T-helper 2 cell treated with Interferon-gamma antibody and Interleukin-4, amounts not matched to agents 5 μg/mL and 100 μg/mL, for 36 hours (primary cell): ENCODE results near the gene CFAP46.
"Not testable (repeated sequence)": the region's sequence is repeated elsewhere in the genome, so short reads cannot be mapped to it uniquely, and the experiment has no call there.

Experiments
- DNase-seq: peaks from one replicate; pipeline ENCODE4 v3.0.0; 2021; ENCODE audit warnings: low spot score
- H3K27ac Mint-ChIP-seq: one replicate; pipeline ENCODE4 v1.8.0; 2021; ENCODE audit warnings: mild to moderate bottlenecking, mixed read lengths
- H3K27me3 Mint-ChIP-seq: one replicate; pipeline ENCODE4 v1.8.0; 2021; ENCODE audit warnings: low read depth, mixed read lengths
- H3K36me3 Mint-ChIP-seq: one replicate; pipeline ENCODE4 v1.8.0; 2021; ENCODE audit warnings: low read depth, mixed read lengths
- H3K4me1 Mint-ChIP-seq: one replicate; pipeline ENCODE4 v1.8.0; 2021; ENCODE audit warnings: low read depth, mixed read lengths
- H3K4me3 Mint-ChIP-seq: one replicate; pipeline ENCODE4 v1.8.0; 2022; ENCODE audit warnings: mild to moderate bottlenecking, moderate library complexity, mixed read lengths
- H3K9me3 Mint-ChIP-seq: one replicate; pipeline ENCODE4 v1.8.0; 2021; ENCODE audit warnings: mixed read lengths

Gene CFAP46

GRCh38 chr10:132973903-132974241 lies 31.5 kb upstream of the CFAP46 start:
- H3K27ac Mint-ChIP-seq = no peak overlapping the region
- H3K4me3 Mint-ChIP-seq = no peak overlapping the region
- no peaks in the 10 kb centered on the region for H3K9me3 Mint-ChIP-seq
- H3K27me3 Mint-ChIP-seq = peaks cover 8% of the 10 kb centered on the region
- H3K36me3 Mint-ChIP-seq = no peaks in the 10 kb centered on the region
- no peaks in the 10 kb centered on the region for H3K4me1 Mint-ChIP-seq
- no peak for DNase-seq

DNA sequence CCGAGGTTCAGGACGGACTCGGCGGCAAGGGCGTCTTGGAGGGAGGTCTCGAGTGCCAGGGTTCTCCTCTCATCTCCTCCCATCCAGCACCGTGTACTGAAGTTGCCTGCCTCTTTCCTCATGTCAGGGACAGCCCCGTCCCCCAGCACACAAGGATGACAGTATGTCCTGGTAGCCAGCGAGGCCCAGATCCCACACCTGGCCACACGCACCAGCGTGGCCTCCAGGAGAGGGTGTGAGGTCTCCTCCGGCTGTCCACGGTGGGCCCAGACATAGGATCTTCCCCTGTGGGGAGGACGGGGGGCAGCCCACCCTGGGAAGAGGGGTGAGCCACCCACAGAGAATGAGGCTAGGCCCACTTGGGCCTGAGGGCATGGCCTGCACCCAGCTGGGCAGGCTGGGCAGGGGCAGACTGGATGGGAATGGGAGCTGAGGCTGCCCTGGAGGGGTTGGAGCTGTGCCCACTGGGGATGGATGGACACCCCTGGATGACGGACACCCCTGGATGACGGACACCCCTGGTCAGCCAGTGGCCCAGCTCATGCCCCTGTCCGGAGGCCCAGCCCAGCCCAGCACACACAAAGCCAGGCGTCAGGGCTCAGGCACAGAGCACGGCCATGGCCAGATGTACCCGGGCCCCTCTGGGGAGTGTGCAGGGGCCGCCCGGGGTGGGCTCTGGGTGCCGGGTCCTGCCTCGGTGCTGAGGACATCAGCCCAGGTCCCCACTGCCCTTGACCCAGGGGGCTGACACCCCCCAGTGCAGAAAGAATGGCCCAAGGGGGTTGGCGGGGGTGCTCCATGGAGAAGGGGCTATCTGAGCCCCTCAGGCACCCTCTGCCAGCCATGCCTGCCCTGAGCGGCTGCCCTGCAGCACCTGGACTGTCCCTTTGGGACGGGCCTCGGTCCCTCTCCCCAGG lies 30.9 kb upstream of the CFAP46 start:
- no peaks in the 10 kb centered on the region for H3K9me3 Mint-ChIP-seq
- DNase-seq = no peak
- no peak overlapping the region for H3K27ac Mint-ChIP-seq
- peaks cover 12% of the 10 kb centered on the region for H3K27me3 Mint-ChIP-seq
- no peak overlapping the region for H3K4me3 Mint-ChIP-seq
- no peaks in the 10 kb centered on the region for H3K4me1 Mint-ChIP-seq
- H3K36me3 Mint-ChIP-seq = no peaks in the 10 kb centered on the region

- DNase-seq = no peak
- no peak overlapping the region for H3K27ac Mint-ChIP-seq
- H3K36me3 Mint-ChIP-seq = no peaks in the 10 kb centered on the region
- H3K4me1 Mint-ChIP-seq = no peaks in the 10 kb centered on the region
- no peak overlapping the region for H3K4me3 Mint-ChIP-seq
- H3K9me3 Mint-ChIP-seq = no peaks in the 10 kb centered on the region
- H3K27me3 Mint-ChIP-seq = peaks cover 15% of the 10 kb centered on the region
Observed at GRCh38 chr10:132972149-132972985, 30.0 kb upstream of the CFAP46 start.

GRCh38 chr10:132971448-132972148 lies 29.2 kb upstream of the CFAP46 start:
- no peak overlapping the region for H3K27ac Mint-ChIP-seq
- DNase-seq = no peak
- H3K36me3 Mint-ChIP-seq = no peaks in the 10 kb centered on the region
- H3K4me3 Mint-ChIP-seq = no peak overlapping the region
- no peaks in the 10 kb centered on the region for H3K4me1 Mint-ChIP-seq
- H3K9me3 Mint-ChIP-seq = no peaks in the 10 kb centered on the region
- H3K27me3 Mint-ChIP-seq = peaks cover 15% of the 10 kb centered on the region

DNA sequence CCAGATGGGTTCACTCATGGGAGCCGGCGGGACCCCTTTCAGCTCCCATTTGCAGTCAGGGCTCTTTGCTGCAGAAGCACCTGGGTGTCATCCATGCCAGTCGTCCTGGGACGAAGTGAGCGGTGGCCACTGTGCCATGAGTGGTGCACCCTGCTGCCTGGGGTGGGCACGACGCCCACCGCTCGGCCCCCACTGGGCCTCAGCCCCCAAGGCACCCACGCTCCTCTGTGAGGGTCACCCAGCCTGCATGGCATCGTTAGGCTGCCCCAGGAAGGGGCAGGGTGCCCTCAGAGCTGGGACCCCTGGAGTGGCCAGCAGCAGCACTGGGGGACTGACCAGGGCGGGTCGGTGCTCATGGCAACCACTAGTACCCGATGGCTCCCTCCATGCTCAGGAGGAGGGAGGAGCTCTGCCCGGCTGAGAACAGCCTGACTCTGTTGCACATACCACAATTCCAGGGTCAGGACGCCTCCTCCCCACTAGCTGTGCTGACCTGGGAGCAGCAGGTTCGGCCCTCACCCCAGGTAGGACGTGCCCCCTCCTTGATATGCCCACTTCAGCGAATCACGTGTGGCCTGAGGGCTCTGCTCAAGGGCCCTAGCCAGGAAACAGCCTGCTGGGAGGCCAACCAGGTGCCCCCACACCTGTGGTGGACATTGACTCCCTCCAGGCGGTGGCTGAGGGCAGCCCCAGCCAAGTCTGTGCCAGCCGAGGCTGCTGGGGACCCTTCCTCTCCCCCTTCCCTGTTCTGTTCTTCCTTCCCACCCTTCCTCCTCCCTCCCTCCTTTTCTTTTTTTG lies 28.5 kb upstream of the CFAP46 start:
- DNase-seq = no peak
- Mint-ChIP-seq H3K27ac (no peak overlapping the region), H3K4me3 (no peak overlapping the region), H3K4me1 (no peaks in the 10 kb centered on the region), H3K27me3 (peaks cover 19% of the 10 kb centered on the region), H3K9me3 (no peaks in the 10 kb centered on the region), H3K36me3 (no peaks in the 10 kb centered on the region)

- peaks cover 37% of the 10 kb centered on the region for H3K27me3 Mint-ChIP-seq
Observed at GRCh38 chr10:132967540-132967939, 25.2 kb upstream of the CFAP46 start.

GRCh38 chr10:132965411-132966057 lies 23.2 kb upstream of the CFAP46 start:
- Mint-ChIP-seq H3K36me3 (no peaks in the 10 kb centered on the region), H3K27me3 (peaks cover 33% of the 10 kb centered on the region), H3K4me3 (no peak overlapping the region), H3K4me1 (peaks cover 11% of the 10 kb centered on the region), H3K9me3 (no peaks in the 10 kb centered on the region), H3K27ac (no peak overlapping the region)
- no peak for DNase-seq

More at GRCh38 chr10:132967540-132967939, 25.2 kb upstream of the CFAP46 start:
- H3K27ac Mint-ChIP-seq = no peak overlapping the region
- no peak overlapping the region for H3K4me3 Mint-ChIP-seq
- no peaks in the 10 kb centered on the region for H3K9me3 Mint-ChIP-seq
- DNase-seq = no peak
- H3K36me3 Mint-ChIP-seq = no peaks in the 10 kb centered on the region
- peaks cover 8% of the 10 kb centered on the region for H3K4me1 Mint-ChIP-seq

- H3K36me3 Mint-ChIP-seq, H3K9me3 Mint-ChIP-seq, DNase-seq, H3K27ac Mint-ChIP-seq, H3K4me3 Mint-ChIP-seq: not testable (repeated sequence)
- H3K4me1 Mint-ChIP-seq = peaks cover 11% of the 10 kb centered on the region
- H3K27me3 Mint-ChIP-seq = peaks cover 33% of the 10 kb centered on the region
Observed at GRCh38 chr10:132964707-132965410, 22.5 kb upstream of the CFAP46 start.

- DNase-seq = no peak
- Mint-ChIP-seq H3K9me3 (no peaks in the 10 kb centered on the region), H3K36me3 (no peaks in the 10 kb centered on the region), H3K4me1 (peaks cover 11% of the 10 kb centered on the region), H3K4me3 (no peak overlapping the region), H3K27me3 (peaks cover 33% of the 10 kb centered on the region), H3K27ac (no peak overlapping the region)
Observed at GRCh38 chr10:132964231-132964630, 21.9 kb upstream of the CFAP46 start.

GRCh38 chr10:132963430-132963960 lies 21.1 kb upstream of the CFAP46 start:
- Mint-ChIP-seq H3K36me3 (no peaks in the 10 kb centered on the region), H3K4me3 (peak overlapping the region; percentile 89), H3K4me1 (peaks cover 11% of the 10 kb centered on the region), H3K27me3 (peaks cover 28% of the 10 kb centered on the region), H3K9me3 (no peaks in the 10 kb centered on the region), H3K27ac (no peak overlapping the region)
- no peak for DNase-seq

GRCh38 chr10:132962623-132963429 lies 20.5 kb upstream of the CFAP46 start:
- Mint-ChIP-seq H3K4me3 (peak overlapping the region; percentile 89), H3K4me1 (peaks cover 11% of the 10 kb centered on the region), H3K36me3 (no peaks in the 10 kb centered on the region), H3K9me3 (no peaks in the 10 kb centered on the region), H3K27me3 (peaks cover 22% of the 10 kb centered on the region), H3K27ac (no peak overlapping the region)
- no peak for DNase-seq
